HG03575 (cell line): ENCODE measurements around the gene MLLT6.

Source experiments
- ATAC-seq: cut with Tn5 transposase; IDR thresholded peaks from one replicate; pipeline ENCODE4 v1.9.1; 2021; ENCODE audit not compliant: unreplicated experiment, insufficient number of reproducible peaks, low FRiP score; ENCODE audit errors: extremely low read depth

Gene MLLT6

DNA sequence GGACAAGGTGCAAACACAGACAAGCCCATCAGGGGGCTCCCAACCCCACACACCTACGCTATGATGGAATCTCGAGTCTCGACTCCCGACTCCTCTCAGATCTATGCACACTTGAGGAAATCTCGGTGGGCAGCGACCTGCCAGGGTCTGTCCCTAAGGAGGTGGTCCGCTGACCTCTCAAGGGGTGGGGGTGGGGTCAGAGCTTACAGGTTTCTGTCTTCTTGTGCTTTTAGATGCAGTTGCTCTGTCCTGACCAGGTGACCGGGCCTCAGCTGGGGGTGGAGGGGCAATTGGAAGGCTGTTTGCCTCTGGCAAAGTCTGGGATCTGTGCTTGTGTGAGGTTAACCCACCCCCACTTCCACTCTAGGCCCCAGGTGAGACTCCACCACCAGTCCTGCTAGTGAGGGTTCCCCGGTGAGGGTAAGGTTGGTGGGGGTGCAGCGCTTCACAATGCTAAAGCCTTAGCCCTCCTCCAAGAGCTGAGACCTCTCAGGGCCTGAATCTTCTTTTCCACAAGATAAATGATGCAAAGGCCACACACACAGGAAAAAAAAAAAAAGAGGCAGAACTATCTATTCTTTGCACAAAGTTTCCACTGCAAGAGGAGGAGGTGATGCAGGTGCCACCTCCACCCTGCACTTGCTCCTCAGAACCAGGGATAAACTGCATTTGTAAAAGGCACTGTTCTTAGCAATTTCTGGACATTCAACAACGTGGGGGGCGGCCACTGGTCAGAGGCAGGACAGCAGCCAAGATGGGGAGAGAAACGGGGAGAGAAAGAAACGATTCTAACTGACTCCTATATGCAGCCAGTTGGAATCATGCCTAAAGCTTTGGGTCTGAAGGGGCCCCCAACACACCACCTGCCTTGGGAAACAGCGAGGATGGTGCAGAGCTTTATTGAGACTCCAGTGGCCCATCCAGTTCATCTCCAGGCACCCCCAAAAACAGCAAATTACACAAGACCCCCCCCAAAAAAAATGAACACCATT lies 29.2 kb downstream of the MLLT6 start:
- no peak for ATAC-seq

GRCh38 chr17:38735161-38735997 lies 30.3 kb downstream of the MLLT6 start:
- no peak for ATAC-seq

GRCh38 chr17:38738007-38738662 lies 33.1 kb downstream of the MLLT6 start:
- no peak for ATAC-seq

DNA sequence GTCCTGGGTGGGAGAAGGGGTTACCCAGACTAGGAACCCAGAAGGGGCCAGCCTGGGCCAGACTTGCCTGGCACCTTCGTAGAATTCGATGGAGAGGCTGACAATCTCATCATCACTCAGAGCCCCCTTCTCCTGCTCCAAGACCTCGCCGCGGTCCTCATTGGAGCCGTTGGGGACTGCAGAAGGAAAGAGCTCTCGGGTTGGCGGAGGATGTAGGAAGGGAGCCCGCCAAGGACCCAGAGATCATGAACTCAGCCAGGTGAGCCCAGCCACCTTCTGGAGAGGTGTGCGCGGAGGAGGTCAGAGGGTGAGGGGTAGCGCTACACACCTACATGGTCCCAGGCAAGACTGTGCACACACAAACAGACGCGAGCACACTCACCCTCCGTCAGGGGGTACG lies 33.6 kb downstream of the MLLT6 start:
- no peak for ATAC-seq

GRCh38 chr17:38739305-38739704 lies 34.2 kb downstream of the MLLT6 start:
- no peak for ATAC-seq

- no peak for ATAC-seq
Observed at GRCh38 chr17:38740044-38740443, 35.0 kb downstream of the MLLT6 start.

DNA sequence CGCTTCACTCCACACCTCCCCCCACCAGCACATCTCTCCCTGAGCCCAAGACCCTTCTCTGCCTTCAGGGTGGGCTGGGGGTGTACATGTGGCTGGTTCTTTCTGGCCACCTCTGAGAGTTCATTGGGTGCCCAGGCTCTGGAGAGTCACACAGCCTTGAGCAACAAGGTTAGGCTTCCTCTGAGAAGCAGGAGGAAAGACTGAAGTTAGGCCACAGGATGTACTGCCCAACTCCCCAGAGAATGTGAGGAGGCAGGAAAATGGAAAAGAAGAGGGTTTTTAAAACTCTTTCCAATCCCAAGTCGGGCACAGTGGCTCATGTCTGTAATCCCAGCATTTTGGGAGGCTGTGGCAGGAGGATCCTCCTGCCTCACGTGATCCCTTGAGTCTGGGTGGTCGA lies 35.7 kb downstream of the MLLT6 start:
- no peak for ATAC-seq

DNA sequence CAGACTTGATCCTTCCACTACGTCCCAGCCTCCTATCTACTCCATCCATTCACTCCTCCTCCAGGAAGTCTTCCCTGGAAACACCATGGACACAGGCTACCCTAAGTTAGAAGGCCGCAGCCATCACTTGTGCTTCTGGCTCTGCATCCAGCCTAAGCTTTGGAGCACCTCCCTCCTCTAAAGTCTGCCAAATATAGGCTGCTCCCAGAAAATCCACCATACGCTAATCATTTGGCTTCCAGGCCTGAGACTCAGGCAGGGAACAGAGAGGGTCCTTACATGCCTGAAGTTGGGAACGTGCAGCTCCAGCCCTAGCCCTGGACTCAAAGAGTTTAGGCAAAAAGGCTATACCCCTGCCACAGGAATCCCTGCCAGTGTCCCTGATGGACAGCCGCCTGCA lies 36.4 kb downstream of the MLLT6 start:
- no peak for ATAC-seq

DNA sequence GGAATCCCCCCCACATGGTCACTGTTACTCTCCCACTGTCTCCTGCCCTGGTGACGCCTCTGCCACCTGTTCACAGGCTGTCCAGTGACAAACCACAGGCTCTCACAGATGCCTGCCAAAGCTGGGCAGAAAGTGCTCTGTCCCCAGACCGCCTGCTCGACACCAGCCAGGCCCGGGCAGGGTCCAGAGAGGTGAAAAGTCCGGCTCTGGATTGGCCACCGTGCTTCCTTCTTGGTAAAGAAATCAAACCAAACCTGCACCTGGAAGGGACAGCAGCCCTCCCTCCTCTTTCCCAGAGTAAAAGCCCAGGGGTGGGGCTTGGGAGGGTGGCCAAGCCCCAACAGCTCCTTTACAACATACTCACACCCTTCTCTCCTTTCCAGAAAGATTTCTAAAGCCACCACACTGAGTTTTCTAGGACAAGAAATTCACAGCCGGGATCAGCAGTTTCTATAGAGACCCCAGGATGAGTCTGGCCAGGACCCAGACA lies 36.9 kb downstream of the MLLT6 start:
- ATAC-seq, result no peak

GRCh38 chr17:38742411-38743308 lies 37.6 kb downstream of the MLLT6 start:
- ATAC-seq, result no peak

GRCh38 chr17:38743556-38744171 lies 38.6 kb downstream of the MLLT6 start:
- ATAC-seq, result no peak

DNA sequence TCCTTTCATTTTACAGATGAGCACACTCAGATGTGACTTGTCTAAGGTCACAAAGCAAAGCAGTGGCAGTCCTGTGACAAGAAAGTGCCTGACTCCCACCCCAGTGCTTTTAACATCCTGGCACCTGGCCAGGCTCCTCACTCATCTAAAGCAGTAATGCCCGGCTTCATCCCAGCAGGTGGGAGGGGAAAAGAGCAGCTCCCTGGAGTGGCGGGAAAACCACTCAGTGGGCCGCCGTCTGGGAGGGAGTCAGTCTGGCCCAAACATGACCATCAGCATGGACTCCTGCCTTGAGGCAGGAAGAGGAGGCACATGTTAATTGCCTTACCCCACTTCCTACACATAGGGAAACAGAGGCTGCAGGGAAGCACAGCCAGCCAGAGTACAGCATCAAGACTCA lies 40.5 kb downstream of the MLLT6 start:
- no peak for ATAC-seq

DNA sequence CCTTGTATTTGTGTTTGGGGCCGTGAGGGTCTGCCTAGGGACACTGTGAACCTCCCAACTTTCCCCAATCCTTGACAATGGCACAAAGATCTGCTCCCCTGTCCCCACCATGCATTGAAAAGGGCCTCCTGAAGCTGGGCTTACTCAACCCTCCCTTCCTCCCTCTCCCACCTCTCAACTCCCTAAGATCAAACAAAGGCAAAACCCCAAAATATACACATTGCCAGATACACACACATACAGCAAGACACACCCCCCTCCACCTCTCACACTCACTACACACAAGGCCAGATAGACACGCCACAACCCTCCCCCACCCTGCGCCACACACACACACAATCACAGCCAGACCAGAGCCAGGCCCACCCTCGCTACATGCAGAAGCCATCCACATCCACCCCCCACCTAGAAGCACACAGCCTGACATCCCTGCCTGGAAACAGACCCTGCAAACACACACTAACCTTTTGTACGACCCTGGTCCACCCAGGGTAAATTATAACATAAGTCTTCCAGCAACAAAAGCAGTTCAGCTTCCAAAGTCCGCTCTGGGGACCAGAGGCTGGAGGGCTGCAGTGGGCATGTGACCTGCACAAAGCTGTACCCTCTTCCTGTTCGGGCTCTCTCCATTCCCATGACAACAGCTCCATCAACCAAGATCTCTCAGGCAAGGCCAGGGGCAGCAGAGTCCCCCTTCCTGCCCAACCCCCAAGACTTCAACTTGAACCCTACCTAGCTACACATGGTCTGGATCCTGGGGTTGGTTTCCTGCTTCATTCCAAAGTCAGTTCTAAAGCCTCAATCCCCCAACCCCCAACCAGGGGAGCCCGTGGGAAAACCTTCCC lies 41.2 kb downstream of the MLLT6 start:
- ATAC-seq, result no peak

DNA sequence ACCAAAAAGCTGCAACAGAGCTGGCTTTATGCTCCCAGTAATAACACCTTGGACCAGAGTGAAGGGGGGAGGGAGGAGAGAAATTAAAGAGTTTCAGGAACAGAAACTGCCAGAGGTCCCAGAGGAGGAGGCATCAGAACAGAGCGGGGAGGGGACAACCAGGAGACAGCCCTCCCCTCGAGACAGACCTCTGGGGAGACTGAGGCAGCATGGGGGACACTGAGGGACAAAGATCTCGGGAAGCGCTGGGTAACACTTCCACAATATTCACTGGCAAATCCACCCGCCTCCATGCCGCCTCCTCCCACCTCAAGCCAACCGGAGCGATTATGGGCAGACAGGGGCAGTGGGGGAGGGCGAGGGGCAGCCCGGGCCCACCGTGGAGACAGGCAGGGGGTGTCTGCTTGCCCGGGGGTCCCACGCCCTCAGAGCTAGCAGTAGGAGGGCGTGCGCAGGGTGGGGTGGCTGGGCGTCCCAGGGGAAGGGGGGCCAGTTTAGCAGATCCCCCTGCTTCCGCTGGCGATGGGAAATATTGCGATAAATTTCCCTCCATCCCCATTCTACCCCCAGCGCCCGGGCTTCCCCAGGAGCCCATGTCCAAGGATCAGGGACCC lies 41.9 kb downstream of the MLLT6 start:
- no peak for ATAC-seq

GRCh38 chr17:38747463-38748148 lies 42.5 kb downstream of the MLLT6 start:
- no peak for ATAC-seq

DNA sequence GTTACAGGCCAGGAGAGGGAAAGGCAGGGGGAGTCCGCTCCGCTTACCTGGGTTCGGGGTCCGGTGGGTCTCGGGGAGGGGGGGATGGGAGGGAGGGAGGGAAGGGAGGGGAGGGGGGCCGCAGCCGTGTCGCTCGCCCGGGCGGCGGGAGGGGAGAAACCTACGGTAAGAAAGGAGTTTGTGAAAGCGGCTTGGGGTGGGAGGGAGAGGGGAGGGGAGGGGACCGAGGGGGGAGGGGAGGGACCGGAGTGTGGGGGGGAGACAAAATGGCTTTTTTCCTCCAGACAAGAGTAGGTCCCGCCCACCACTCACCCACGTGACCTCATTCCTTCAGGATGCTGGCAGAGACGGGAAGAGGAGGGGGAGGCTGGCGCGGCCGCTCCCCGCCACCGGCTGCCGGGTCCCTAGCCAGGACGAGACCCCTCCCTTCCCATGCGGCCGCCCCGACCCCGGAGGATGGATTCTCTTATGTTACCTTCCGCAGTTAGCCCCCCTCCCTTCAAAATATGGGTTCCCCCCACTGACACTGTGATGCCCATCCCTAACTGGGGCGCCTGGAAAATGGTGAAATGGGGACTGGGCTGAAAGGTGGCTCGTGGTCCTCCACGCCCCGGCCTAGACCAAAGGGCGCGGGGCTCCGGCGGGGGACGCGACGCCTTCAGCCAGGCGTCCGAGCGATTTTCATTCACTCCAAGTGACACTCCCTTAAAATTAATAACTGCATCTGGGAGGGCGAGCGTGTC lies 43.2 kb downstream of the MLLT6 start, which contains the start of gene PCGF2:
TSS of gene PCGF2 (minus strand) at position 188 of the 743 bp plus-strand sequence. CDS start 7,934 bp downstream, outside the sequence.
- ATAC-seq, result no peak
